ENCODE measurements around the gene RAPGEF6.
"Not testable (repeated sequence)": the region's sequence is repeated elsewhere in the genome, so short reads cannot be mapped to it uniquely, and the experiment has no call there.

Gene RAPGEF6

DNA sequence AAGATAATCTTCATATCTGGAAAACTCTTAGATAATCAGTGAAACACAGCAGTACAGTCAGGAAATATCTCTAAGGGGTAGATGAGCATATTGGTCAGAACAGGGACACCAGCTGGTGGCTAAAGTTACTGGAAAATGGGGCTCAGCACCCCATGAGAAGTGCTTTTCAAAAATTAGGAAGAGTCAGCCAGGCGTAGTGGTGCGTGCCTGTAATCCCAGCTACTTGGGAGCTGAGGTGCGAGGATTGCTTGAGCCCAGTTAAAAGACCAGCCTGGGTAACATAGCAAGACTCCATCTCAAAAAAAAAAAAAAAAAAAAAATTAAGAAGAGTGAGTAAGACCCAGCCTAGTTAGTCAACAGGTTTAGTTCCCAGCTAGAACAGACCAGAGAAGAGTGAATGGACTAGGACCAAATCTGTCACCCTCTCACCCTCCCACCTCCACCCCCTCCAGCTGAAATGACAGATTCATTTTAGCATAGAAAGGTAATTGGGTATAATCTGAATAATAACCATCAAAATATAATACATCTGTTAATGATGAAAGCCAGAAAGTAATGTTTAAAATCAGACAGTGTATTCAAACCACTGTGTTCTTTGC lies 250.3 kb downstream of the RAPGEF6 start:
- DNase-seq (ENCODE audit: low read depth): no peak

- no peak for DNase-seq (ENCODE audit: low read depth)
Measured at GRCh38 chr5:131384173-131384572, 250.9 kb downstream of the RAPGEF6 start.

DNA sequence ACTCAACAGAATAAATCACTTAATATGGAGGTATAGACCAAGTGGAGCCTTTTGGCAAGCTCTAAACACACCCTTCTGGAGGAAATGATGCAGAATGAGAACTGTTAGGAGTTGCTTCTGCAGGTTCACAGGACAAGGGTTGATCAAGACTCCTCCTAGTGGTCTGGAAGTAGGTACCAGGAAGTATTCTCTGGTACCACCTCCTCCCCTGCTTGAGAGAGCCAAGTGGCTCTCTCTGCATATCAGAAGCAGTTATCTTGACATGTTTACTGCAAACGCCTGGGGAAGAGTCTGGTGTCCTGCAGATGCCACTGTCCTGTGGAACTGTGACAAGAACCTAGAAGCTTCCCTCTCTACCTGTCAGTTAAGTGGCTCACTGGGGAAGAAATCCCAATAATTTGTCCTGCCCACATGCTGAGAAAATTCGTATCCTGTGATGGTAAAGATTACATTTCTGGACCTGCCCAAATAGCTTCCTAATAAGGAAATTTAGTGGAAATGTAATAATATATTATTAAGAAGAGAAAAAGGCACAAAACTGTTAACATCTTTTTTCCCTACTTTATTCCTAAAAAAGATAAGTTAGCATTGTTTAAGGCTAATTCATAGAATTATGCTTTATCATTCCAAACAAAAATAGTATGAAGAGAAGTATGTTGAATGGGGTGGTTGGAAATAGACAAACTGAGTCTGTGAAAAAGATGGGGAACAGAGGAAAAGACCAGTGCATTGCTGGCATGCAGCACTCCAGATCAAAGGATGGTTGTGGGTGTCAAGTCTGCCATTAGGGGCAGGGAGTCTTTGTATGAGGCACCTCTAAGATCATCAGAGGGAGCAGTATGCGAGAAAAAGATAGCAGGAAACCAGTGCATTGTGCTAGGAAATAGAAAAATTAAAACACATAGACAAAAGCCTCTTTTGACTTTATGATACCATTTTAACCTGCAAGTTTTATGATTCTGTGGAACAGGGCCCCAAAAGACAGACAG lies 252.3 kb downstream of the RAPGEF6 start:
- DNase-seq (ENCODE audit: low read depth): no peak

DNA sequence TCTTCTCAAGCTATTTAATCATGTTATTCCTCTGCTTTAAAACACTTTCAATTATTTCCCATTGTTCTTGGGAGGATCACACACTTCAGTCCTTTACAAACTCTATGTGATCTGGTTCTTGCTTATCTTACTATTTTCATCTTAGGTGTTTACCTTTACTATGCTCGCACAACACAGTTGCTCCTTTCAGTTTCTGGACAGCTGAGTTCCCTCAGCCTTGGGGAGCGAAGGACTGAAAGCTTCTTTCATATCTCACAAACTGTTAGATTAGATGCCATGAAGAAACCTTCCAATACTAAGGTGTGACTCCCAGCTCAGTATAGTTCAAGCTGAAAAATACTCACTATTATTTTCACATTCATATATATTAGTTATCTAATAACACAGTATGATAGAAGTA lies 253.3 kb downstream of the RAPGEF6 start:
- no peak for DNase-seq (ENCODE audit: low read depth)

DNA sequence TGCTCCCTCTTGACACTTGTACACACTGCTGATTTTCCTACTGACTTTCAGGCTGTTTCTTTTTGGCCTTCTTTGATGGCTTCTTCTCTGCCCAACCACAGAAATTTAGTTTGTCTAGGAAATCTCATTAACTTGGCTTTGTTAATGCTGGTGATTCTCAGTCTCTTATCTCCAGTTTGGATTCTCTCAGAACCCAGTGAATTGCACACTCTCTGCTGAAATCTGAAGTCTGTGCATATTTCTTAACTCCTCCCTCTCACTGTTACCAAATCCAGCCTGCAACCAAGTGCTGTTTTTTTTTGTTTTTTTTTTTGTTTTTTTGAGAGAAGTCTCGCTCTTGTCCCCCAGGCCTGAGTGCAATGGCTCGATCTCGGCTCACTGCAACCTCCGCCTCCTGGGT lies 254.0 kb downstream of the RAPGEF6 start:
- DNase-seq (ENCODE audit: low read depth): no peak

DNA sequence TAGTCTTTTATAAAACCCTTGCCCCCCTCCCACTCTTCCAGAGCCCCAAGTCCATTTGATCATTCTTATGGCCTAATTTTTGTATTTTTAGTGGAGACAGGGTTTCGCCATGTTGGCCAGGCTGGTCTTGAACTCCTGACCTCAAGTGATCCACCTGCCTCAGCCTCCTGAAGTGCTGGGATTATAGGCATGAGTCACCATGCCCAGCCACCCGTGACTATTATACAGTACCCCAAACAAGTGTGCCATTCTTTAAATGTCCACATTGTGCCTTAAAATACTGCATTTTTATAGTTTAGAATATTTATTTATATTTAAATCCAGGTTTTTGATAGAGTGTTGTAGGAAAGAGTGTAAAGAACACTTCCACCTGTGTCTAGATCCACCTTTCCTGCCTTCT lies 254.8 kb downstream of the RAPGEF6 start:
- DNase-seq (ENCODE audit: low read depth): not testable (repeated sequence)

GRCh38 chr5:131379723-131380122 lies 255.3 kb downstream of the RAPGEF6 start:
- no peak for DNase-seq (ENCODE audit: low read depth)

GRCh38 chr5:131378721-131379541 lies 256.1 kb downstream of the RAPGEF6 start:
- DNase-seq (ENCODE audit: low read depth): no peak

GRCh38 chr5:131377785-131378325 lies 257.2 kb downstream of the RAPGEF6 start:
- no peak for DNase-seq (ENCODE audit: low read depth)

DNA sequence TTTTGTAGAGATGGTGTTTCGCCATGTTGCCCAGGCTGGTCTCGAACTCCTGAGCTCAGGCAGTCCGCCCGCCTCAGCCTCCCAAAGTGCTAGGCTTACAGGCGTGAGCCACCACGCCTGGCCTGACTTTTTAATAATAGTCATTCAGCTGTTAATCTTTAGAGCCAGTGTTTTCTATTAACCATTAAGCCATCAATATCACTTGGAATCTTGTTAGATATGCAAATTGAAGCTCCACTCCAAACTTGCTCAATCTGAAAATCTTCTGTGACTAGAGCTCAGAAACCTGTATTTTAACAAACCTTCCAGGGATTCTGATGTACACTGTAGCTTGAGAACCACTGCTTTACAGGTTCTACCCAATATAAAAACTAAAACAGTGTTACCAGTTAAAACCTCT lies 257.7 kb downstream of the RAPGEF6 start:
- DNase-seq (ENCODE audit: low read depth): no peak

DNA sequence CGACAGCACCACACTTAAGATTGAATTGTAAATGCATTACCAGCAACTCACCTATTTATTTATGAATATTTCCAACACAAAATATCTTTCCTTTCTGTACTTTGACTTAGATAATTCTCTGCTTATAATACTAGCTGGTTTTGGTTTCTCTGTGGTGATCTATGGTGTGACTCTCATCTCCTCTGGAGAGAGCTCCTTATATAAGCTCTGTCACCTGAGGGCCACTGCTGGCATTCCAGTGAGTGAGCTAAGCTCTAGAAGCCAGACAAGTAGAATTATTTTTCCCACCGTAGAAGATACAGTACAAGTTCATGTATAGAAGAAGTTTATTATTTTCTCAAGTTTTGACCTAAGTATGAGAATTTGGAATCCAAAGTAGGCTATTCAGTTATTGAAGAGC lies 259.7 kb downstream of the RAPGEF6 start:
- DNase-seq (ENCODE audit: low read depth): no peak
